GM10266 (cell line): ENCODE data around the gene INSL3.

Source experiments
- DNase-seq: peaks from one replicate; pipeline ENCODE4 v3.0.0; 2012; ENCODE audit errors: extremely low spot score
- TF ChIP-seq, protein P1 (sequence below): IDR thresholded peaks from 2 replicates; pipeline ENCODE4 v1.5.1; 2012; ENCODE audit warnings: mild to moderate bottlenecking, low read depth; ENCODE audit not compliant: control insufficient read depth, insufficient read depth; ENCODE audit errors: missing control alignments

Gene INSL3

DNA sequence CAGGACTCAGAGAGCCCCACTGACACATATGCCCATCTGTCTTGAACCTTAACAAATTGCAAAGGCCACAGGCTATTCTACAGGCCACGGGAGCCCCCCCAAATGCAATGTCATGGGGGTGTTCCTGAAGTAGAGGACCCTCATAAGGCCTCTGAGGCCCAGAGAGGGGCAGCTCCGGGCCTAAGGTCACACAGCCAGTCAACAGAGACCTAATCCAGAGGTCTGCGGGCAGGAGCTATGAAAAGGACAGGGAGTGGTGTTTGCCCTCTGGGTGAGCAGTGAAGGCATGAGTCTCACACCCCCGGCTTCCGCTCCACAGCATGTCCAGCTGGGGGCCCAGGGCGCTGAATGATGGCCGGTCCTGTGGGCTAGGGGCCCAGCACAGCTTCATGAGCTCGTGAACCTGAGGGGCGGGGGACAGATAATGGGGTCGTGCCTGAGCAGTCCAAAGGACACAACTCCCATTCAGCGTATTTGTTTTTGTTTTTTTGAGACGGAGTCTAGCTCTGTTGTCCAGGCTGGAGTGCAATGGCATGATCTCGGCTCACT lies 5.3 kb upstream of the INSL3 start:
- TF ChIP-seq, protein P1, sequence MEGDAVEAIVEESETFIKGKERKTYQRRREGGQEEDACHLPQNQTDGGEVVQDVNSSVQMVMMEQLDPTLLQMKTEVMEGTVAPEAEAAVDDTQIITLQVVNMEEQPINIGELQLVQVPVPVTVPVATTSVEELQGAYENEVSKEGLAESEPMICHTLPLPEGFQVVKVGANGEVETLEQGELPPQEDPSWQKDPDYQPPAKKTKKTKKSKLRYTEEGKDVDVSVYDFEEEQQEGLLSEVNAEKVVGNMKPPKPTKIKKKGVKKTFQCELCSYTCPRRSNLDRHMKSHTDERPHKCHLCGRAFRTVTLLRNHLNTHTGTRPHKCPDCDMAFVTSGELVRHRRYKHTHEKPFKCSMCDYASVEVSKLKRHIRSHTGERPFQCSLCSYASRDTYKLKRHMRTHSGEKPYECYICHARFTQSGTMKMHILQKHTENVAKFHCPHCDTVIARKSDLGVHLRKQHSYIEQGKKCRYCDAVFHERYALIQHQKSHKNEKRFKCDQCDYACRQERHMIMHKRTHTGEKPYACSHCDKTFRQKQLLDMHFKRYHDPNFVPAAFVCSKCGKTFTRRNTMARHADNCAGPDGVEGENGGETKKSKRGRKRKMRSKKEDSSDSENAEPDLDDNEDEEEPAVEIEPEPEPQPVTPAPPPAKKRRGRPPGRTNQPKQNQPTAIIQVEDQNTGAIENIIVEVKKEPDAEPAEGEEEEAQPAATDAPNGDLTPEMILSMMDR = no peak
- no peak for DNase-seq

DNA sequence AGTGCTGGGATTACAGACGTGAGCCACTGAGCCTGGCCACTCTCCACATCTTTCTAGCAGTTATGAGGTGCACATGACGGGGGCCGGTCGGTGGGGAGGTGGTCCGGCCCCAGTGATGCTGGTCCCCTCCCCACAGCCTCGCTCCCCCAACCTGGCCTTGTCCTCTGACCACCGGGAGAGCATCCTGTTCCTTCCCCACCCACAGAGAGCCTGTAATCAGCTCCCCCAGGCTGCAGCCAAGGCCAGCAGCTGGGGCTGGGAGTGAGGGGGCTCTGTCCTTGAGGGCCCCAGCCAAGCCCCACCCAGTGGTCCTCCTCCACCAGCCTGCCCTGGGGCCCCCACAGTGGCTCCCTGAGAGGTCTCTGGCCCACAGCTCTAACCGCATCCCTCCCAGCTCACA lies 3.0 kb upstream of the INSL3 start:
- DNase-seq = no peak
- TF ChIP-seq, protein P1 = no peak

DNA sequence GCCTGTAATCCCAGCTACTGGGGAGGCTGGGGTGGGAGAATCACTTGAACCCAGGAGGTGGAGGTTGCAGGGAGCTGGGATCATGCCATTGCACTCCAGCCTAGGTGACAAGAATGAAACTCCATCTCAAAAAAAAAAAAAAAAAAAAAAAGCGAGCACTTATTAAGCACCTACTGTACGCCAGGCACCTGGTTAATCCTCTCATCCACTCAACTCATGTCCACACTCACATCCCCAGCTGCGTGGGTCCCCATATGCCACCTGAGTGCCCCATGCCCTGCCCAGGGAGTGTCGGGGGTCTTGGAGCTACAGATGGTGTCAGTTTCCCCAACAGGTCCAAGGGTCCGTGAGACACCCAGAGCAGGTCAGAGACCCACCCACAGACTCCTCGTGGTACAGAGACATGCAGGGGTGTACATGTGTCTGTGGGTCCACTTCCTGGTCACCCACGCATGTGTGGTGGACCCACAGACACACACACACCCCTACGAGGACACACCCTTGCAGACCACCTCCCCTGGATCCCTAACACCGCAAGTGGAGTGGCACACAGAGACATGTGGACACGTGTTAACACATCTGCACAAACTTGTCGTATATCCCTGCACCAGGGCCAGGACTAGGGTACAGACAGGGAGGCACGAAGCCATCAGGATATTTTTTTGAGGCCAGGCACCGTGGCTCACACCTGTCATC lies 3.5 kb downstream of the INSL3 start:
- TF ChIP-seq, protein P1 = no peak
- no peak for DNase-seq

DNA sequence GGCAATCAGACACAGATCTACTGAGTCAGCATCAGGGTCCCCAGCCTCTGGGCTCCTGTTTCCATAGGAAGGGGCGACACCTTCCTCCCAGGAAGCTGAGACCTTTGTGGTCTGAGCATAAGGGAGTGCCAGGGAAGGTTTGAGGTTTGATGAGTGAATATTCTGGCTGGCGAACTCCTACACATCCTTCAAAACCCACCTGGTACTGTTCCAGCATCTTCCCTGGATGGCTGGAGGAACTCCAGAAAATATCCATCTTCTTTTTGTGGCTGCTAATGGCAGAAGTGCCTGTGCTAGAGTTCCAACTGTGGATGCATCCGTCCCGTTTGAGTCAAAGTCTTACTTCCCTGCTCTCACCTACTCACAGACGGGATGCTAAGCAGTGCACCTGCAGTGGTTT lies 9.2 kb downstream of the INSL3 start:
- DNase-seq = no peak
- TF ChIP-seq, protein P1 = no peak

DNA sequence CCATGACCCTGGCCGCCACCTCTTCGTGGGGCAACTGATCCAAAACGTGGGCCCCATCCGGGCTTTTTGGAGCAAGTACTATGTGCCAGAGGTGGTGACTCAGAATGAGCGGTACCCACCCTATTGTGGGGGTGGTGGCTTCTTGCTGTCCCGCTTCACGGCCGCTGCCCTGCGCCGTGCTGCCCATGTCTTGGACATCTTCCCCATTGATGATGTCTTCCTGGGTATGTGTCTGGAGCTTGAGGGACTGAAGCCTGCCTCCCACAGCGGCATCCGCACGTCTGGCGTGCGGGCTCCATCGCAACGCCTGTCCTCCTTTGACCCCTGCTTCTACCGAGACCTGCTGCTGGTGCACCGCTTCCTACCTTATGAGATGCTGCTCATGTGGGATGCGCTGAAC lies 9.6 kb downstream of the INSL3 start:
- TF ChIP-seq, protein P1 = no peak
- no peak for DNase-seq

DNA sequence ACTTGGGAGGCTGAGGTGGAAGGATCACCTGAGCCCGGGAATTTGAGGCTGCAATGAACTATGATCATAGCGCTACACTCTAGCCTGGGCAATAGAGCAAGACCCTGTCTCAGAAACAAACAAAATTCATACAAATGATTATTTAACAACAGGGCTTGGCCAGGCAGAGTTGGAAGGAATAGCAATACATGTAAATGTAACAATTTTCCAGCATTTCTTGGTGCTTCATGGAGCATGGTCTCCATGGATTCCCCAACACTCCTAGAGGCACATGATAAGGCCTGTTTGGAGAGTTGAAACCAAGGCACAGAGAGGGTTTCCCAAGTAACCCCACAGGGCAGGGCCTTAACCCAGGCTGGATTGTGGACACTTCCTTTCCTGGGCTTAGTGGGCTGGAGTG lies 10.2 kb downstream of the INSL3 start:
- TF ChIP-seq, protein P1 = no peak
- no peak for DNase-seq

DNA sequence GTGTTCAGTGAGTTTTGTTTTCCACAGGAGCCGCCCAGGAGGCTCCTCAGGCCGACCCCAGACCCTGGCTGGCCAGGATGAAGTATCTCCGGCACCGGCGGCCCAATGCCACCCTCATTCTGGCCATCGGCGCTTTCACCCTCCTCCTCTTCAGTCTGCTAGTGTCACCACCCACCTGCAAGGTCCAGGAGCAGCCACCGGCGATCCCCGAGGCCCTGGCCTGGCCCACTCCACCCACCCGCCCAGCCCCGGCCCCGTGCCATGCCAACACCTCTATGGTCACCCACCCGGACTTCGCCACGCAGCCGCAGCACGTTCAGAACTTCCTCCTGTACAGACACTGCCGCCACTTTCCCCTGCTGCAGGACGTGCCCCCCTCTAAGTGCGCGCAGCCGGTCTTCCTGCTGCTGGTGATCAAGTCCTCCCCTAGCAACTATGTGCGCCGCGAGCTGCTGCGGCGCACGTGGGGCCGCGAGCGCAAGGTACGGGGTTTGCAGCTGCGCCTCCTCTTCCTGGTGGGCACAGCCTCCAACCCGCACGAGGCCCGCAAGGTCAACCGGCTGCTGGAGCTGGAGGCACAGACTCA lies 13.5 kb downstream of the INSL3 start:
- TF ChIP-seq, protein P1 = no peak
- DNase-seq = no peak
